Stomach (tissue), 9 donors: ENCODE results near the gene CELSR1. TPM values are rescaled to one million over a fixed set of nuclear protein-coding genes. Genes with fewer than 3 reads are reported as not detected.

Experiments used
- DNase-seq, 2 donors: peaks; one replicate each; pipeline versions ENCODE4 v3.0.0 to v3.0.0-alpha.2; 2013 to 2019
- H3K27ac ChIP-seq, 5 donors: fragments of 200-600 bp in 4 of 5; sonication (generic) in 4 of 5; one replicate each; pipeline ENCODE4 v1.5.1; 2013 to 2019; ENCODE audit warnings: mild to moderate bottlenecking in 1 of 5, moderate library complexity in 1 of 5
- H3K27me3 ChIP-seq, 3 donors: fragments of 200-600 bp; sonication (generic); one replicate each; pipeline ENCODE4 v1.5.1; 2017 to 2019; ENCODE audit warnings: mixed run types in 1 of 3
- H3K36me3 ChIP-seq, 4 donors: fragments of 200-600 bp; sonication (generic); 1 replicate in 3 of 4; 2 replicates in 1 of 4; pipeline ENCODE4 v1.5.1; 2016 to 2019
- H3K4me1 ChIP-seq, 4 donors: fragments of 200-600 bp; sonication (generic); one replicate each; pipeline ENCODE4 v1.5.1; 2016 to 2019
- H3K4me3 ChIP-seq, 4 donors: fragments of 200-600 bp; sonication (generic) in 3 of 4; one replicate each; pipeline ENCODE4 v1.5.1; 2016 to 2019; ENCODE audit warnings: mild to moderate bottlenecking in 1 of 4
- H3K9me3 ChIP-seq, 4 donors: fragments of 200-600 bp; sonication (generic); one replicate each; pipeline ENCODE4 v1.5.1; 2016 to 2019
- EP300 ChIP-seq: sonication (generic); formaldehyde crosslinking; IDR thresholded peaks from one replicate; pipeline ENCODE4 v1.6.1; 2017; ENCODE audit warnings: antibody characterized with exemption
- POLR2A ChIP-seq, 4 donors: fragments of 450-650 bp; IDR thresholded peaks; one replicate each; pipeline ENCODE4 v1.6.1; 2016; ENCODE audit warnings: antibody characterized with exemption in 4 of 4, control low read depth in 2 of 4, mild to moderate bottlenecking in 1 of 4, moderate library complexity in 1 of 4
- POLR2AphosphoS5 ChIP-seq, 3 donors: sonication (generic); formaldehyde crosslinking; IDR thresholded peaks; one replicate each; pipeline ENCODE4 v1.6.1; 2016; ENCODE audit warnings: antibody characterized with exemption in 3 of 3
- WGBS, 5 donors: extraction: QIAGEN DNeasy Blood & Tissue Kit in 3 of 5; methylation state at CpG; one replicate each; pipeline versions ENCODE4 v1.1.5 to v1.1.7; 2013 to 2018; 5-methylcytosine and 5-hydroxymethylcytosine counted together
- intact Hi-C: fragments of 100-400 bp; cut with DNase I; formaldehyde crosslinking; loops from one replicate; pipeline ENCODE4 v1.15.1; 2023; ENCODE audit warnings: low total_unique reads
- polyA plus RNA-seq, 3 donors: library from polyadenylated mRNA; stranded (reverse); fragments of 200-250 nt; gene quantifications; one replicate each; pipeline ENCODE4 v1.2.3, GENCODE V29; 2013
- total RNA-seq, 5 donors: library from RNA; depleted of rRNA; stranded (reverse); fragments of >200 nt; gene quantifications; one replicate each; pipeline versions ENCODE4 v1.1.0 to v1.2.3, GENCODE V29; 2014 to 2016
- TF ChIP-seq, protein P1 (sequence below), 7 experiments: fragments of 450-650 bp in 4 of 7; fragments of 200-600 bp in 3 of 7; sonication (generic) in 3 of 7; IDR thresholded peaks; one replicate each; pipeline ENCODE4 v1.5.1; 2016 to 2019; ENCODE audit warnings: antibody characterized with exemption in 7 of 7, control low read depth in 2 of 7, mild to moderate bottlenecking in 1 of 7
- donor health status: healthy with polysubstance abuse.
- donor health status: Bipolar disorder and iron deficiency.
- donor health status: healthy.

The CELSR1 gene
- total and polyA plus RNA-seq, 8 donors: 0.29 to 78.2 (median 13.4) TPM

DNA sequence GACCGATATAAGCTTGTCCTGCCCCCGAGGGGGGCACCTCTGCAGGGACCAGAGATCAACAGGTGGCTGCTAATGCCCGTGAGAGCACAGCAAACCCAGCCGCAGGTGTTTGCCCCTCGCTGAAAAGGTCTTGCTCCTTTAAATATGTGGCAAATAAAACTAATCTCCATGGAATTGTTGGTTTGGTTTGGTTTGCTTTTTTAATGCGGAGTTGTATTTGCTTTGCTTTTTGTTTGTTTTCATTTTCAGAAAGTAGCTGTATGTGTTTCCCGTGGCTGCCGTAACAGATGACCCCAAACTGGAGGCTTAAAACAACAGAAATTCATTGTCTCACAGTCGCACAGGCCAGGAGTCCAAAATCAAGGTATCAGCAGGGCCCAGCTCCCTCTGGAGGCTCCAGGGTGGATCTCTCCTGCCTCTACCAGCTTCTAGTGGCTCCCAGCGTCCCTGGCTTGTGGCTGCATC is 93.0 kb downstream of the CELSR1 start:
- DNase-seq: peak in 1 of 2 donors; percentile 38
- H3K4me3 ChIP-seq: no peak overlapping the region
- 26 to 63% (median 34%) methylated on average over 10 of the region's 10 CpGs for WGBS, 5 donors
- H3K27me3 ChIP-seq: peaks cover 0 to 8% (median 0%) of the 10 kb centered on the region in 3 donors
- H3K4me1 ChIP-seq: peaks cover 8 to 36% (median 21%) of the 10 kb centered on the region in 4 donors
- peak overlapping the region; percentile 71 to 86 (median 85) for H3K27ac ChIP-seq
- TF ChIP-seq POLR2A (IDR thresholded peaks at IDR 0.05): no peak
- TF ChIP-seq POLR2AphosphoS5 (IDR thresholded peaks at IDR 0.05): no peak
- no peak for TF ChIP-seq EP300
- TF ChIP-seq, protein P1, sequence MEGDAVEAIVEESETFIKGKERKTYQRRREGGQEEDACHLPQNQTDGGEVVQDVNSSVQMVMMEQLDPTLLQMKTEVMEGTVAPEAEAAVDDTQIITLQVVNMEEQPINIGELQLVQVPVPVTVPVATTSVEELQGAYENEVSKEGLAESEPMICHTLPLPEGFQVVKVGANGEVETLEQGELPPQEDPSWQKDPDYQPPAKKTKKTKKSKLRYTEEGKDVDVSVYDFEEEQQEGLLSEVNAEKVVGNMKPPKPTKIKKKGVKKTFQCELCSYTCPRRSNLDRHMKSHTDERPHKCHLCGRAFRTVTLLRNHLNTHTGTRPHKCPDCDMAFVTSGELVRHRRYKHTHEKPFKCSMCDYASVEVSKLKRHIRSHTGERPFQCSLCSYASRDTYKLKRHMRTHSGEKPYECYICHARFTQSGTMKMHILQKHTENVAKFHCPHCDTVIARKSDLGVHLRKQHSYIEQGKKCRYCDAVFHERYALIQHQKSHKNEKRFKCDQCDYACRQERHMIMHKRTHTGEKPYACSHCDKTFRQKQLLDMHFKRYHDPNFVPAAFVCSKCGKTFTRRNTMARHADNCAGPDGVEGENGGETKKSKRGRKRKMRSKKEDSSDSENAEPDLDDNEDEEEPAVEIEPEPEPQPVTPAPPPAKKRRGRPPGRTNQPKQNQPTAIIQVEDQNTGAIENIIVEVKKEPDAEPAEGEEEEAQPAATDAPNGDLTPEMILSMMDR (IDR thresholded peaks at IDR 0.05): no peak
- H3K36me3 ChIP-seq: no peaks in the 10 kb centered on the region
- intact Hi-C loops: no loop called here
- no peaks in the 10 kb centered on the region for H3K9me3 ChIP-seq

DNA sequence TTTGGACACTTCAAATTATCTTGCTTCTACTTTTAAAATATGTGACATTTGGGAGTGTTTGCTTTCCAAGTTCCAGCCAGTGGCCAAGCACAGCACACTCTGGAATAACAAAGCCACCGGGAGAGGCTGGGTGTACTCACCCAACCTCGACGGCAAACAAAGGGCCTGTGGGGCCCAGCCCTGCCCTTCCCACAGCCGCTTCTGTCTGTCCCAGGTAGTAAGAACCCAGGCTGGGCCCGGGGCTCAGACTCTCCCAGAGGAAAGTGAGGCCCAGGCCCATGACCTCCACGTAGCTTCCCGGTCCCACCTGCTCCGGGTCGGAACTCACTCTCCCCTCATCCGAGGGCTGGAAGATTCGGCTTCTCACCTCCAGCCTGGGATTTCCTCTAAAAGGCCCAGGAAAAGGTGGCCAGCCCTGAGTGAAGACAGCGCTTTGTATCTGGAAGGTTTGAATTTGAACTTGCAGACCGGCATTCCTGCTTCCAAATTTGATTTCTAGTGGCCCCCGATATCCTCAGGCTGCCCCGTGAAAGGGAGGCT is 93.5 kb downstream of the CELSR1 start:
- H3K27ac ChIP-seq: peak overlapping the region; percentile 71 to 86 (median 85)
- peaks cover 0 to 8% (median 0%) of the 10 kb centered on the region in 3 donors for H3K27me3 ChIP-seq
- WGBS, 5 donors: 35 to 63% (median 58%) methylated on average over 13 to 15 of the region's 15 CpGs
- no peaks in the 10 kb centered on the region for H3K9me3 ChIP-seq
- H3K4me3 ChIP-seq: no peak overlapping the region
- TF ChIP-seq POLR2AphosphoS5 (IDR thresholded peaks at IDR 0.05): peak in 1 of 3 donors; percentile 28
- TF ChIP-seq, protein P1 (IDR thresholded peaks at IDR 0.05): no peak
- DNase-seq: peak; percentile 80 to 81
- intact Hi-C loops: no loop called here
- peaks cover 8 to 38% (median 22%) of the 10 kb centered on the region in 4 donors for H3K4me1 ChIP-seq
- H3K36me3 ChIP-seq: no peaks in the 10 kb centered on the region

DNA sequence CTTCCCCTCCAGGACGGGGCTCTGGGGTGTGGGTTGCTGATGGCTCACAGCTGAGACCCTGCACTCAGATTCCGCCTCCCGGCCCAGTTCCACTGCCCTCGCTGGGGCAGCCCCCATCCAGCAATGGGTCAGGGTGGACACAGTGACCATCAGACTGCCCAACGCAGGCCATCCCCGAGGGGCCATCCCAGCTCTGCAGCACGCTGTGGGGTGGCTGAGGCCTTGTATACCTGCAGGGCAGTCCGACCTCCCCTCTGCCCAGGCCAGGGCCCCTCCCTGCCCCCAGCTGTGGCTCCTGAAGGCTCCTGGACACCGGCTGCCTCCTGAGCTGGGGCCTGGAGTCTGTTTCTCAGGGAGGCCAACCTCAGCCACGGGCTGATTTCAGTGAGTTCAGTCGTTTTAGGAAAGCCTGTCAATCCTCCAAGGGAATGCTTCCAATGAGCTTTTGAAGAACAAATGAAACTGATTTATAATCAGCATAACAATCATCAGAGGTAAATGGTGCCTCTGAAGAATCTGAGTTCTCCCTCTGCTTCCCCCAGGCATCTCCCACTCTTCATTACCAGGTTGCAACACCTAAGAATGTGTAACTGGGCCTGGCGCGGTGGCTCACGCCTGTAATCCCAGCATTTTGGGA is 95.1 kb downstream of the CELSR1 start:
- intact Hi-C loops: no loop called here
- H3K27ac ChIP-seq: peak overlapping the region; percentile 51 to 86 (median 85)

More for the DNA sequence above, 95.1 kb downstream of the CELSR1 start:
- H3K36me3 ChIP-seq: no peaks in the 10 kb centered on the region
- TF ChIP-seq EP300 (no peak), POLR2A (IDR thresholded peaks at IDR 0.05) (no peak), POLR2AphosphoS5 (IDR thresholded peaks at IDR 0.05) (no peak)
- TF ChIP-seq, protein P1 (IDR thresholded peaks at IDR 0.05): no peak
- no peaks in the 10 kb centered on the region for H3K9me3 ChIP-seq
- 81 to 88% (median 85%) methylated on average over 10 to 14 of the region's 14 CpGs for WGBS, 5 donors
- peaks cover 0 to under 1% (median 0%) of the 10 kb centered on the region in 3 donors for H3K27me3 ChIP-seq
- H3K4me3 ChIP-seq: no peak overlapping the region
- peaks cover 8 to 38% (median 22%) of the 10 kb centered on the region in 4 donors for H3K4me1 ChIP-seq
- no peak for DNase-seq
